DMS 273 (cell line): ENCODE results near the gene SRGAP3.

Experiments
- DNase-seq: peaks from one replicate; lab custom pipeline; 2025; ENCODE audit not compliant: unreplicated experiment; lab: John Stamatoyannopoulos, UW

SRGAP3 gene

DNA sequence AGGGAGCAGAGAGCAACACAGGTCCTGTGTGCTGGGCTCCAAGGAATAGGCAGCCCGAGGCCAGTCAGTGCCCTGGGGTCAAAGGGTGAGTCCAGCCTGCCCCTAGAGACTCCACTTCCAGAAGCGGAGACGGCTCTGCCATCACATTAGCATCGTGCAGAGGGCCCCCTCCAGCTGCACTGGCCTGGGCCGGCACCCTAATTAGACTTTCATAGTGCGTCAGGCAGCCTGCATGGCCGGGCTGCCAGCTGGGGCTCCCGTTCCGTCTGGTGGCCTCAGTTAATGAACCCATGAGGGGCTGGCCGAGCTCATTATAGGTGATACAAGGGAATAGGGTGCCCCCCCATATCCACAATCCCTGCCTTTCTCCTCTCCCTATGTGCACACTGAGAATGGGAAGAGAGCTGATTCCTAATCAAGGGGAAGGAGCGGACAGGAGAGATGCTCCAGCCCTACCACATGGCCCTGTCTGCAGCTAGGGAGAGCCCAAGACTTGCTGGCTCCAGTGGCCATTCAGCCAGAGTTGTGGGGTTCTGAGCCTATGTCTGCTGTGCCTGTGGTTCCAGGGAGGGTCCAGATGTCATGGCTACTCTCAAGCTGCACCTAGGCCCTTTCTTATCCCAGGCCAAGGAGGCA, 128.0 kb downstream of the SRGAP3 start:
- peak; percentile 62 for DNase-seq

DNA sequence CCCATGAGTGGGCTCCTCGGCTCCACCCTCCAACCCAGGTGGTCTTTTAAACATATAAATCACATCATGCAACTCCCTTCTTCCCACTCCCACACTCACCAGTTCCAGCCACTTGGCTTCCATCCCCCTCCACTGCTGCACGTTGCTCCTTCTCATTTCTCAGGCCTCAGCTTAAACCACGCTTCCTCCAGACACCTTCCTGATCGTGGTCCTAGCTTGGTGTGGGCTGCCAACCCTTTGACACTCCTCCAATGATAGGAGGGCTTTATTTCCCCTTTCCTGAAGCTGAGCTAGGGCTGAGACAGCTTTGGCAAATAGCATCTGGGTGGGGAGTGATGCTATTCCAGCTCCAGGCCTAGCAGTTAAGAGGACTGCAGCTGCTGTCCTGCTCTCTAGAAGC, 130.1 kb downstream of the SRGAP3 start:
- no peak for DNase-seq

DNA sequence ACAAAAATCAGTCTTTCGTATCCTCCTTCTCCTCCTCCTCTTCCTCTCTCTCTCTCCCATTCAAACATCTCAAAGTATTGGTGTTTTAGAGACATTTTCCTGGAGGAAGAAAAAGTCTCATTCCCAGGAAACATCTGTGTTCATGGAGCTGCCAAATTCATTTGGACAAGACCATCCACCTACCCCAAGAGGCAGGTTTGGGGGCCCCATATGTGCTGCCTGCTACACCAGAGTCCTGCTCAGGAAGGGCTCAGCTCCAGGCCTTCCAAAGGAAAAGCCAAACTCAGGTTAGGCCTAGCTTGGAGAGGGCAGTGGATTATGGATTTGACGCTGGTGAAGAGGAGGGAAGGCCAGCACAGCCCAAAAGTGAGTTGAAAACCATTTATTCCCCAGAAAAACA, 131.2 kb downstream of the SRGAP3 start:
- DNase-seq = no peak

DNA sequence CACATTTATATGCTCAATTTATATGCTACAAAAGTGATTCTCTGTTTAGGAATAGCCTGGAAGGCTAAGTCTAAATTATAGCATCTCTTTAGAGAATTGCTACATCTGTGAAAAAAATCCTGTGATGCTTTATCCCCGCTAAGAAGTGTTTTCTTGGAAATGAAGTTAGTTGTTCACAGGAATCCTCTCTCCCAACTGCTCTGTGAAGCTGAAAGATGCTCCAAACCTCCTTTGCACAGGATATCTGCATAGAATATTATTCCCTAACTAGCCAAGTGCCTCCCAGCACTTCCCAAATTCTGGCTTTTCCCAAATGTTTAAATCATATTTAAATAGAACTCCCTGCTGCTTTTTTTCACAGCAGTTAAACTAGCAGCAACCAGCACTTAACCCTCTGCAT, 132.2 kb downstream of the SRGAP3 start:
- no peak for DNase-seq

DNA sequence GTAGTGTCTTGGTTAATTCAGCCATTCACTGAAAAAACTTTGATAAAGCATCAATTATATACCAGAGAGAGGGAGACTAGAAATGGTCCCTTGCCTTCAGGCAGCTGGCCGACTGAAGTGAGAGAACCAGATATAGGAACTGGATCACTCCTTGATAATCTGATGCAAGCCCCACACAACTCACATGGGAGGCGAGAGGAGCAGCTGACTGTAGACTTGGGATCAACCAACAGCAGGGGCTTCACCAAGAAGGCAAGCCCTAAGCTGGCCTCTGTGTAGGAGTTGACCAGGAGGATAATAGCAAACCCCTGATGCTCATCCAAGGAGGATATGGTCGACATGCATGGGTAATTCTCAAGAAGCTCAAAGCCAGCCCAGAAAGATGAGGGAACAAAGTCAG, 133.1 kb downstream of the SRGAP3 start:
- no peak for DNase-seq

DNA sequence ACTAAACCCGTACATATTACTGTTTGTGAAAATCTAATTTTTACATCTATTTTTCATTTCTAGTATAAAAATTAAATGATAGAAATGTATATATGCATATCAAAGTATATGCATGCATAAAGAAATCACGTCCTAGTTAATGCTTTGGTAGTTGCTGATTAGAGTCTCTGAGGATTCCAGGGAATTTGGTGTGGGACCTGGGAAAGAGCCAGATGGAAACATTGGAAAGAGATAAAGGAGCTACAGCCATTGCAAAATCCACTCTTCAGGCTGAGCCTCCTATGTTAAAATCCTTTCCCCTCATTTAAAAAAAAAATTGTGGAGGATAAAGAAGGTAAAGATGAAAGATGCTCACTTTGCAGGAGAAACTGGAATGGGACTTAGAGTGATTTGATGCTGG, 134.1 kb downstream of the SRGAP3 start:
- no peak for DNase-seq

DNA sequence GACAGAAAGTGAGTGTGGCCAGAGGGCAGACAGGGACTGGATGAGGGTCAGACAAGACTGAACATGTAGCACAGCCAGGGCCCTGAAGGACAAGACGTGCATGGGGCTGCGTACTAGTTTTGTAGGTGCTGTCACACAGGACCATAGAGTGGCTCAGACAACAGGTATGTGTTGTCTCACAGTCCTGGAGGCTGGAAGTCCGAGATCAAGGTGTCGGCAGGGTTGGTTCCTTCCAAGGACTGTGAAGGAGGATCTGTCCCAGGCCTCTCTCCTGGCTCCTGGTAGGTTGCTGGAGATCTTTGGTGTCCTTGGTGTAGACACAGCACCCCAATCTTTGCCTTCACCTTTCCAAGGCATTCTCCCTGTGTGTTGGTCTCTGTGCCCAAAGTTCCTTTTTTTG, 136.4 kb downstream of the SRGAP3 start:
- DNase-seq = no peak

DNA sequence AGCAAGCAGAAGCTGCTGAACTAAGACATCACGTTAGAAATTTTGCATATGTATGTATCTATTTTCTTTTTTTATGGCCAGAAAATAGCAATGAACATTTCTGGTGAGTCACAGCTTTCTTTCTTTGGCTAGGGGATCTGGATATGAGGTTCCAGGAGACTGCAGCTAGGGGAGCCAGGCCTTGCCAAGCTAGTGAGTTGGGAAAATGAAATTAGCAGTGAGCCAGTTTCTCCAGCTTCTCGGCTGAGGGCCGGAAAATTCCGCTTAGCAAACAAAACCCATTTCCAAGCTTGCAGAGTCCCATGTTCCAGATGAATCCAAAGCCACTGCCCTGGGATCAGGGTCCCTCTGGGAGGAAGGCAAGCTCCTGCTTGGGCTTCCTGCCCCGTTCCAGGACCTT, 137.6 kb downstream of the SRGAP3 start:
- DNase-seq = no peak

DNA sequence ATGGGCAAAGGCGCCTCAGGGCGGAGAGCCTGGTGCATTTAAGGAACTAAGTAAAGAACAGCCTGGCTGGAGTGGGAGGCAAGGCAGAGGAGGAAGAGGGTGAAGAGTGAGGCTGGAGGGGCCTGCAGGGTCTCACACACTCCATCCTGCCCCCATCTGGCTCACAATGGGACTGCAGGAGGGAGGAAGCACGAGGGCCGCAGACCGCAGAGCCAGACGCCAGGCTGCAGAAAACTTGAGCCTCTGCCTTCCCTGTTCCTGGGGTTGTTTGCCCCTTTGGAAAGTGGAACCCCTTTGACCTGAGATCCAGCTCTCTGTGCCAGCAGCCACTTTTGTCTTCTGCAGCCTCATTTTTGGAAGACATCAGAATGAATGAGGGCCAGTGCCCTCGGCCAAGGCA, 138.0 kb downstream of the SRGAP3 start:
- DNase-seq = no peak

DNA sequence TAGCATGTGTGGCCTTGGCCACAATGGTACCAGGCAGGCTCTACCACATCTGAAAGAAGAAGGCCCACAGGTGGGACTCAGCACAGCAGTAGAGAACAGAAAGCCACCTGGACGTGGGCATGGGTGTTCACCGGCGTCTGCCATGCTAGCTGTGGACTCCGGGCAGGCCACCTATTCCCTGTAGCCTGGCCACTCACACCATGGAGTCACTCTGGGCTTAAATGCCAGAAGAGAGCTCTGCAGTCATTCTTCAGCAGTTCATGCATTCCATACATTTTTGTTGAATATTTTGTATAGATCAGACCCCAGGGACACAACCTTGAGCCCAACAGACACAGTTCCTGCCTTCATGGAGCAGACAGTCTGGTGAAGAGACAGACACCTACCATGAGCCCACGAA, 138.6 kb downstream of the SRGAP3 start:
- no peak for DNase-seq

DNA sequence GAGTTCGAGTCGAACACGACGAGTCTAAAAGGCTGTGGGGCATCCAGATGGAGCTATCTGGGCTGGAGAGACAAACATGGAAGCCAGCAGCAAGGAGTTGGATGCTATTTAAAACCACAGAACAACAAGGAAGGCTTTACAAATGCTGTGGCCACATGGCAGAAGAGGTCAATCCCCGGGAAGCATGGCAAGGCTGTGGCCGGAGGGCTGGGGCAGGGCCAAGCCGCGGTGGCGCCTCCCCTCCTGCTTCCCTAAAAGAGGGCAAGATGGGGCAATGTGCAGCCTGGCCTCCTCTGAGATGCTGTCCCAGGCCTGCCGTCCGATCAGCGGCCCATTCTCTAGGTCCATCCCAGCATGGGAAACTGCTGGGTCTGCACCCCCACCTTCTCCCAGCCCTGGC, 139.1 kb downstream of the SRGAP3 start:
- no peak for DNase-seq

DNA sequence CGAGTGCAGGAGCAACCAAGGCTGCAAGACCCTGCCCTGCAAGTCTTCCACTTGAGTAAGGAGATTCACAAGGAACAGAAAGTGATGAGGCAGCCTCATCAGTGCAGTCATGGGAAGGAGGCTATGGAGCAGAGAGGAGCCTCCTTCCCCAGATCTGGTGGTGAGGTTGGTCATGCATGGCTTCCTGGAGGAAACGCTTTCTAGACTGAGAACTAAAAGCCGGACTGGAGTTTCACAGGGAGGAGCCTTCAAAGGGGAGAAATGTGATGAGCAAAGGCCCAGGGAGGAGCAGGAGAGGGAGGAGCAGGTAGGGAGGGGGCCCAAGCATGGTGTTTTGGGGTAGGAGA, 139.9 kb downstream of the SRGAP3 start:
- no peak for DNase-seq

DNA sequence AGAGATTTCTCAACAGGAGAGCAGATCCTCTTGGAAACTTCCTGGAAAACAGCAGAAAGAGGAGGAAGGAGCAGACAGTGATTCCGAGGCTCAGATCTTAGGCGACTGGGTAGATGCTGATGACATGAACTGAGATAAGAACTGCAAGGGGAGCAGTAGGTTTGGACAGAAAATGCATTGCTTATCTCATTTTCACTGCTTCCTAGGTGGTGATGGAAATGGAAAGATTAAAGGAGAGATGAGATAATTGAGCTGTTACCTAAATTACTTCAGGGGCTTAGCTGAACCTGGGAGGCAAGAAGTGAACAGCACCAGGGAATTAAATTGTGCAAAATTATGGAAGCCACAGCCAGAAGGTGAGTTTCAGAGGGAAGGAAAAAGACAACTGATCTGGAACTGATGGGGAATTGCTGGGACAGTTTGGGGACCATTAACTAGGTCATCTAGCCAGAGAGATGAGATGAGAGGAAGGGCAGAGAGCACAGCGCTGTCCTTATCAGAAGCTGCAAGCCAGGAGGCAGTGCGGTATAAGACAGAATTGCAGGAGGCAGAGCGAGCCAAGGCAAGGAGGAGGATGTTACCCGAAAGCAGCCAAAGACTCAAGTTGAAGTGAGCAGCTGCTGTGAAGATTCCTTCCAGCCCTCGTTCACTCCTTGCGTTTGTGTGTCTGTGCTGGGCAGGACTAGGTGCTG, 140.4 kb downstream of the SRGAP3 start:
- DNase-seq = no peak

DNA sequence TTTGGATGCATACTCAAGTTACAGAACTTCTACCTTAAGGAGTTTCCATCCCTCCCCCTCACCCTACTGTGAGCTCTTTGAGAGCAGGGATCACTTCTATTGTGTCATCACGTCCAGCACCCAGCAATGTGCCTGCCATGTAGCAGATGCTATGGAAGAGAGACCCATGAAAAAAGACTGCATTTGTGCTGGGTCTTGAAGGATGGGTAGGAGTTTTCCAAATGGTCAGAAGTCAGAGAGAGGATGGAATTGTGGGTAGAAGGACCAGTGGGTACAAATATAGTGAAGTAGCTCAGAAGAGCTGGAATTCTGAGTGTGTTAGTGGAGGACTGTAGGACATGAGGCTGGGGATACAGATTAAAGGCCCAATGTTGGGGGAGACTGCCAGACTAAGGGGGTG, 141.7 kb downstream of the SRGAP3 start:
- no peak for DNase-seq

DNA sequence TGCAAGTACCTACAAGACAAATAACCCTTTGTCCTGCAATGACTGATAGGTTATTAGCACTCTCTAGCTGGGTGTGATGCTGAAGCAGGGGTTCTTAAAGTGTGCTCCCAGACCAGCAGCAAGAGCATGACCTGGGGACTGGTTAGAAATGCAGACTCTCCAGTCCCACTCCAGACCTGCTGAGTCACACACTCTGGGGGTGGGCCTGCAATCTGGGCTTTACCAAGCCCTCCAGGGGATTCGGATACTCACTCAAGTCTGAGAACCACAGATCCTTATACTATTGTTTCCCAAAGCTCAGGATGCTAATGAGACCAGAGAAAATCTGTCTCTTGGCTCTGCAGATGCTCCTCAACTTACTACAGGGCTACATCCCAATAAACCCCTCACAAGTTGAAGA, 144.0 kb downstream of the SRGAP3 start:
- DNase-seq = no peak

DNA sequence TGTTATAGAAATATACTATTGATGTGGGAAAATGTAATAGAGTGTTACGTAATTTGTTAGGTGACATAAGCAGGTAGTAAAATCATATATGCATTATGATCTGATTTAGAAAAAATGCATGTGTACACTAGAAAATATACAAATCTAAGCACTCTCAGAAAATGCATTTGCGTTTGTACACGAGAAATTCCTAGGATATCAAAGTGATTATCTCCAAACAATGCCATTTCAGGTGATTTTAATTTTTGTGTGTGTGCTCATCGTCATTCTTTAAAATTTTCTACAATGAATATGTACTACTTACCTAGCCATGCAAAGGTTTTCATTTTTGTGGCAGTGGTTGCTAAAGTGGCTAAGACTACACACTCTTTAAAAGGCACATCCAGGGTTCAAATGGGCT, 145.3 kb downstream of the SRGAP3 start:
- no peak for DNase-seq

DNA sequence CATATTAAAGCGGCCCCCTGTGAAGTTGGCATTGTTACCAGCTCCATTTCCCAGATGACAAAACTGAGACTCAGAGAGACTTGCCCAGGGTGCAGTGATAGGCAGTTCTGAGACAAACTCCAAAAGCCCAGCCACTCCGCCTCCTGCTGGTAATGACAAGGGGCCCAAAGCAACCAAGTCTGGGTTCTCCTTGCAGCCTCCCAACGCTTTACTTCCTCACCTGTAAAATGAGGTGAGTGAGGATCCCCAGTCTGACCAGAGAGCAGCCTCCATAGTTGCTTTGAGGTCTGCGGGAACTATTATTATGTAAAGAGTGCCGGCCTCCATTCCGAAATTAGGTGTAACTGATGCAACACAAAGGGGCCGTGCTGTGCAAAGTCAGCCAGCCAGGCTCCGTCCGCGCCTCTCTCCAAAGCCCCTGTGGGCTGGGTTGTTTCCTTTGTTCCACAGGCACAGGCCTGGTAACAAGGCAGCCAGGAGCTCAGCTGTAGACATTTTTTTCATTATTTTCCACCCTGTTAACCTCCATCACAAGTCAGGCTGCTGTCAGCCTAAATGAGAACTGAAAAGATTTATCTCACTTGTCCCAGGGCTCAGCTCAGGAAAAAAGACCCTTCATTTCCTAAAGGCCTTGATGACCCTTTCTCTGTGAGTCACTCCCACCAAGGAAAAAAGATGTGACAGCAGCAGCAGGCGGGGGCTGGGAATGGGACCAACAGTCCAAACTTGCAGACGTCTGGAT, 147.0 kb downstream of the SRGAP3 start:
- DNase-seq = no peak

DNA sequence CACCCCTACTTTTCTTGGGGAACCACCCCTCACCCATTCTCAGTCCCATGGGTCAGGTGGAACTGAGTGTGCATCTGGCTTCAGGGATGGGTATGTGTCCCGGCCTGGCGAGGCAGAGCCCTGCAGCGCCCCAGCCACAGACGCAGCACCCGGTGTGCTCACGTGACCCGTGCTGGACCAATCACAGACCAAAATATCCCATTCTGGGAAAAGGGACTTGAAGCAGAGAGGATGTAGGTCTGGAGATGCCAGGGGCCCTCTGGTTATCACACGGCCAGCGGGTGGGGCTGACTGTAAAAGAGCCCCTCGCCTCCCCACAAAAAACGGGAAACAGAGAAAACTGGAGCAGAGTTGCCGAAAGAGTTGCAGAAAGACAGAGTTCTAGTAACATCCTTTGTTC, 148.2 kb downstream of the SRGAP3 start:
- no peak for DNase-seq

DNA sequence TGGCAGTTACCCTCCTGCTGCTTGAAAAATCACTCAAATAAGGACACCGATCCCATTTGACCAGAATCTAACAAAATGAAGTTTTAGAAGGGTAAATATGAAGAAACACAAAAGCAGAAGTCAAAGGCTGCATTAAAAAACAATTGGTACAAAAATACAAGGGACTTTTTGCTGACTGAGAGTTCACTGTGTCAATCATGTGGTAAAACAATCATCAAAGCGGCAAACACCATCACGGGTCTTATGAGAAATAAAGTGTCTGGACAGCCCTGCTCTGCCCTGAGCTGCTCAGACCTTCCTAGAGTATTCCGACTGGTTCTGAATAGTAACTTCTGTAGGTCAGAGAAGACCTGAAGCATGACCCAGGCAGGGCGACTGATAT, 148.9 kb downstream of the SRGAP3 start:
- DNase-seq = no peak

DNA sequence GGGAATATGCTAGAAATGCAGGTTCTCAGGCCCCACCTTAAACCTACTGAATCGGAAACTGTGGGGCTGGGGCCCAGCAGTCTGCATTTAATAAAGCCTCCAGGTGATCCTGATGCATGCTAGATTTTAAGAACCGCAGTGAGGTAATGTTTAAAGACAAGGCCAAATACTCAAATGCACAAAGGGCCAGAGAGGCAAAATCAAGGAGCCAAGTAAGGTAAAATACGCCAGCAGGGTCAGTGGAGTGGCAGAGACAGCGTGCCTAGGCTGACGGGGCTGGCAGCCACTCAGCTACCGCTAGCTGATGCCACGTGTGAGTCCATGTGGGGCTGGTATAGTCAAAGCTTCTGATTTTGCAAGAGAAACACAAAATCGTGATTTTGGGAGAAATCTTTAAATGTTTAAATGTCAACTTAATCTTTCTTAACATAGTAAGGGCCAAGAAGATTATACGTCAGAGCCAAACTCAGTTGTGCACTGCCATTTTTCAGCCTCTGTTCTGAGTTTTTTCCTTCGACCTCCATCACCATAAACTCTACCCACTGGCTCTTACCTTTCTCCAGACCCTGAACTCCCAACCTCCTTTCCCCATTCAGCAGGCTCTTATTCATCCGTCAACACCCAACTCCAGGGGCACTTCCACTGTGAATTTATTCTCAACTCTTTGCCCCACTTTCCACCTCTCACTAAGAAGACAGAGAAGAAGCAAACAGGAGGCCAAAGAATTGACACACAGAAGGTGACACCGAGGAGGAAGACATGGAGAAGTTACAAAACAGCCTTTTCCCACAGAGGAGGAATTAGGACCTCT, 149.5 kb downstream of the SRGAP3 start:
- DNase-seq = no peak

DNA sequence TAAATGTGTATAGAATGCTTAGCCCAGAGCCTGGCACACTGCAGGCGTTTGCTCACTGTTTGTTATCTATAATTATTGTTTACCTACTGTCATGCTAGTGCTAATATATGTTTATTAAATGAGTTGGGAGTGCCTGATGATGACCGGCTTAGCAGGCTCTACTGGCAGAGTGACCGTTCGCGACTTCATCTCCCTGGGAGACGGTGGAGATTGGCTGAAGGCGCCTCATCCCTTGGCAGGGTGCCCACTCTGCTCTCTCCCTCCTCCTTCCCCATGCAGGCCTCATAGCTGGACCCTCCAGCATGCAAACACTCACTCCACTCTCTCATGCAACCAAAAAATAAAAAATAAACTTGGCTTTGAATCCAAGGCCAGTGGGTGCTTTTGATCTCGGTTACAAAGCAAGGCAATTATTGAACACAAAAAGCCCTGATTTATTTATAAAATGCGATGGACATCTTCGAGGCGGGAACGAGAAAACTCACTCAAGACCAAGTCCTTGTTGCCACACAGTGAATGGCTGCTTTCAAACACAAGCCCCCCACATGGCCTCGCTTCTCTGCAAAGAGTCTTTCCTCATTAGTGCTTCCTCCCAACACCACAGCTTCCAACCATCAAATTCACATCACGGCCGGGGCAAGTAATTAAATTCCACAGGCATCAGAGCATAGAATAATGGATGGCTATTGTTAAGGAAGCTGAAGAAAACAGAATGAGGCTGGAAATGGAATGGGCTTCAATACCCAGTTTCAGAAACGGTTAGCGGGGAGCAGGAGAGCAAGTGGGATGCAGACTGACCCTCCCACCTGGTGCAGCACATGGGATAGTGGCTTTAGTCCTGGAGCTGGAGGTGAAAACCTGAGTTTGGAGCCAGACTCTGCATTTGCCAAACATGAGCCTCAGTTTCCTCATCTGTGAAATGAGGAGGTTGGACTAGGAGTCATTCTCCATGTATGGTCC, 150.4 kb downstream of the SRGAP3 start:
- no peak for DNase-seq
